OCI-LY1 (cell line): Measurements from ENCODE around the gene PCP4.

Experiments
- H2AFZ ChIP-seq: fragments of 200-600 bp; sonication (generic), shearing (Covaris generic); 2 replicates; pipeline ENCODE4 v1.6.0; 2014; ENCODE audit warnings: antibody characterized with exemption, mild to moderate bottlenecking, low read length
- H3F3A ChIP-seq: fragments of 200-600 bp; sonication (generic), shearing (Covaris generic); 2 replicates; pipeline ENCODE4 v1.6.0; 2014; ENCODE audit warnings: mild to moderate bottlenecking, antibody characterized with exemption, low read length, moderate library complexity; ENCODE audit not compliant: insufficient read depth
- H3K27ac ChIP-seq: fragments of 200-600 bp; sonication (generic); 2 replicates; pipeline ENCODE4 v1.5.1; 2014; ENCODE audit warnings: low read length, mixed run types, mild to moderate bottlenecking, low read depth; ENCODE audit not compliant: poor library complexity, severe bottlenecking
- H3K27me3 ChIP-seq: fragments of 200-600 bp; sonication (generic); 2 replicates; pipeline ENCODE4 v1.6.0; 2014; ENCODE audit warnings: antibody characterized with exemption, mild to moderate bottlenecking, low read length, moderate library complexity; ENCODE audit not compliant: insufficient read depth
- H3K36me3 ChIP-seq: fragments of 200-600 bp; sonication (generic); 2 replicates; pipeline ENCODE4 v1.6.1; 2014; ENCODE audit warnings: mild to moderate bottlenecking, antibody characterized with exemption, low read length, moderate library complexity, mixed read lengths; ENCODE audit not compliant: insufficient read depth
- H3K4me1 ChIP-seq: fragments of 200-600 bp; sonication (generic); 2 replicates; pipeline ENCODE4 v1.5.1; 2014; ENCODE audit warnings: mild to moderate bottlenecking, low read length, moderate library complexity; ENCODE audit not compliant: insufficient read depth, severe bottlenecking
- H3K4me2 ChIP-seq: fragments of 200-600 bp; sonication (generic), shearing (Covaris generic); 2 replicates; pipeline ENCODE4 v1.6.1; 2014; ENCODE audit warnings: low read length
- H3K4me3 ChIP-seq: fragments of 200-600 bp; sonication (generic); 2 replicates; pipeline ENCODE4 v1.5.1; 2014; ENCODE audit warnings: low read length, low read depth, mild to moderate bottlenecking, mixed read lengths; ENCODE audit not compliant: poor library complexity, severe bottlenecking
- H3K79me2 ChIP-seq: fragments of 200-600 bp; shearing (Covaris generic); 2 replicates; pipeline ENCODE4 v1.6.1; 2016; ENCODE audit warnings: mixed run types, low read length, mixed read lengths; ENCODE audit not compliant: insufficient read depth
- H3K9ac ChIP-seq: fragments of 200-600 bp; sonication (generic), shearing (Covaris generic); 2 replicates; pipeline ENCODE4 v1.6.1; 2014; ENCODE audit warnings: mild to moderate bottlenecking, low read length, mixed read lengths
- H3K9me2 ChIP-seq: fragments of 200-600 bp; sonication (generic), shearing (Covaris generic); 2 replicates; pipeline ENCODE4 v1.6.1; 2014; ENCODE audit warnings: low read depth, mild to moderate bottlenecking, low read length, mixed read lengths
- H3K9me3 ChIP-seq: fragments of 200-600 bp; shearing (Covaris generic); 2 replicates; pipeline ENCODE4 v1.6.1; 2014; ENCODE audit warnings: low read length, mixed read lengths
- H4K20me1 ChIP-seq: fragments of 200-600 bp; sonication (generic), shearing (Covaris generic); 2 replicates; pipeline ENCODE4 v1.6.0; 2016; ENCODE audit warnings: mild to moderate bottlenecking, low read length; ENCODE audit not compliant: insufficient read depth
- EZH2 ChIP-seq: fragments of 200-600 bp; sonication (generic), shearing (Covaris generic); IDR thresholded peaks from 2 replicates; pipeline ENCODE4 v1.8.0; 2017; ENCODE audit warnings: borderline replicate concordance, mixed run types, mild to moderate bottlenecking, antibody characterized with exemption, low read length, moderate library complexity, mixed read lengths
- TF ChIP-seq, protein P1 (sequence below): fragments of 200-600 bp; sonication (generic), shearing (Covaris generic); IDR thresholded peaks from 2 replicates; pipeline ENCODE4 v1.5.1; 2017; ENCODE audit warnings: mild to moderate bottlenecking, antibody characterized with exemption, low read length, moderate library complexity, mixed read lengths

Gene PCP4

DNA sequence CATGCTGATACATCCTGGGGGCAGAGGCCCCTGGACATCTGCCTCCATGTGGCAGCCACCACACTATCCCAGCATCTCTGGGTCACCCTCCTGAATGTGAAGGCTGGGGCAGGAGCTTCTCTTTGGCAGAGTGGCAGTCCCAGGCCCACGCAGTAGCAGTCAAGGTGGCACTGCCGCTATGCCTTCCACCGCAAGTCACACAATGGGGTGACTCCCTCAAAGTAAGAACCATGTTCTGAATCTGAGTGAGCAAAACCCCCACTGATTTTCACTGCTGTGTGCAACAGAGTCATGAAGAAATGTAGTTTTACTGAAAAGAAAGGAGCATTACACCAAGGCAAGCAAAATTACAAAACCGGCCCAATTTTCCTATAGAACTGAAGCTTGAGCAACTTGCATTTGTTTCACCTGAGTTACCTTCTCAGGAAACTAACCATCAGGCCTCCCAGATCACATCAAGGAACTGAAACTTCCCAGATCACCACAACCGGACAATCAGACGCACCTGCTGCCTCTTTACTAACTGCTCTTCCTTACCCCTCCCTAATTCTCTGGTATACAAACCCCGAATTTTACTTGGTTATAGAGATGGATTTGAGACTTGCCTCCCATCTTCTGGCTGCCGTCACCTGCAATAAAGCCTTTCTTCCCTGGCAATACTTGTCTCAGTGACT, 102.6 kb downstream of the PCP4 start:
- Histone ChIP-seq H2AFZ (no peak overlapping the region), H3K4me1 (no peaks in the 10 kb centered on the region), H3K36me3 (no peaks in the 10 kb centered on the region), H3K79me2 (no peaks in the 10 kb centered on the region), H3F3A (no peaks in the 10 kb centered on the region), H3K9me2 (no peaks in the 10 kb centered on the region), H3K9ac (no peak overlapping the region), H3K4me3 (no peak overlapping the region), H3K27me3 (no peaks in the 10 kb centered on the region), H3K4me2 (no peak overlapping the region), H3K9me3 (no peaks in the 10 kb centered on the region), H3K27ac (no peak overlapping the region), H4K20me1 (no peaks in the 10 kb centered on the region)
- TF ChIP-seq, protein P1, sequence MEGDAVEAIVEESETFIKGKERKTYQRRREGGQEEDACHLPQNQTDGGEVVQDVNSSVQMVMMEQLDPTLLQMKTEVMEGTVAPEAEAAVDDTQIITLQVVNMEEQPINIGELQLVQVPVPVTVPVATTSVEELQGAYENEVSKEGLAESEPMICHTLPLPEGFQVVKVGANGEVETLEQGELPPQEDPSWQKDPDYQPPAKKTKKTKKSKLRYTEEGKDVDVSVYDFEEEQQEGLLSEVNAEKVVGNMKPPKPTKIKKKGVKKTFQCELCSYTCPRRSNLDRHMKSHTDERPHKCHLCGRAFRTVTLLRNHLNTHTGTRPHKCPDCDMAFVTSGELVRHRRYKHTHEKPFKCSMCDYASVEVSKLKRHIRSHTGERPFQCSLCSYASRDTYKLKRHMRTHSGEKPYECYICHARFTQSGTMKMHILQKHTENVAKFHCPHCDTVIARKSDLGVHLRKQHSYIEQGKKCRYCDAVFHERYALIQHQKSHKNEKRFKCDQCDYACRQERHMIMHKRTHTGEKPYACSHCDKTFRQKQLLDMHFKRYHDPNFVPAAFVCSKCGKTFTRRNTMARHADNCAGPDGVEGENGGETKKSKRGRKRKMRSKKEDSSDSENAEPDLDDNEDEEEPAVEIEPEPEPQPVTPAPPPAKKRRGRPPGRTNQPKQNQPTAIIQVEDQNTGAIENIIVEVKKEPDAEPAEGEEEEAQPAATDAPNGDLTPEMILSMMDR: no peak
- TF ChIP-seq EZH2: no peak

DNA sequence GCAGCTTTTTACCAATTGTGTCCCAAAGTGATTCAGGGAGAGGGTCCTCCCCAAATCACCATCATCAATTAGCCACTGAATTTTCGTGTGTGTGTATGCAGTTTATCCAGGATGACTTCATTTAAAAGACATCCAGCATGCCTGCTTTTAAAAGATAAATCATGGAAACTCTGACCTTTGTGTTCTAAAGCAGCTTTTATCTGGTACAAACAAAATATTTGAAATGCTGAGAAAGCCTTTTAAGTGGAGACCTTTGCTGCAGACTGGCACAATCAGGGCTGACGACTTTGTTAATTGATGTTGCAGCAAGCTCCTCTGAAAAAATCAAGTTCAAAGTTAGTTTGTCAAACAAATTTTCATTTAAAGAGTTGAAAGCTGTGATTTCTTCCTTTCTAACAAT, 104.7 kb downstream of the PCP4 start:
- no peaks in the 10 kb centered on the region for H3F3A ChIP-seq
- no peak overlapping the region for H3K27ac ChIP-seq

DNA sequence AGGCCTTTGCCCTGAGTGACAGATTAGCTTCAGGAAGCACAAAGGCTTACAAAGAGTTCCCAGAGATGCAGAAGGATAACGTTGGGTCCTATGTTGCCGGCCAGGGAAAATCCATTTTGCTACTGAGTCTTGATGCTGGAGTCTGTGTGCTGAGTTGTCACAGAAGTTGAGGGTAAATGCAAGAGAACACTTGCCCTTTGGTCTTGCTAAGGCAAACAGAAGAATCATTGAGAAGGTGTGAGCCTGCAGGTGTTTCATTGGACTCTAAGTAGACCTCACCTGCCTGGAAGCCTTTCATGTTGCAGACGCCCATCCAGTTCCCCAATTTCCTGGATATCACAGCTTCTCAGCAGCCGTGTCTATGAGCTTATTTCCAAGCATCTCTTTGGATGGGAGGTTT, 105.2 kb downstream of the PCP4 start:
- Histone ChIP-seq H2AFZ (no peak overlapping the region), H4K20me1 (no peaks in the 10 kb centered on the region), H3K79me2 (no peaks in the 10 kb centered on the region), H3K4me1 (no peaks in the 10 kb centered on the region), H3K27ac (no peak overlapping the region), H3K4me3 (no peak overlapping the region), H3K9me2 (no peaks in the 10 kb centered on the region), H3K9ac (no peak overlapping the region), H3K4me2 (no peak overlapping the region), H3F3A (no peaks in the 10 kb centered on the region), H3K9me3 (no peaks in the 10 kb centered on the region), H3K36me3 (no peaks in the 10 kb centered on the region), H3K27me3 (no peaks in the 10 kb centered on the region)
- no peak for TF ChIP-seq EZH2
- TF ChIP-seq, protein P1: no peak

More for the DNA sequence above, 104.7 kb downstream of the PCP4 start:
- H3K4me3 ChIP-seq: no peak overlapping the region
- no peak overlapping the region for H3K4me2 ChIP-seq
- TF ChIP-seq EZH2: no peak
- TF ChIP-seq, protein P1: no peak
- no peaks in the 10 kb centered on the region for H4K20me1 ChIP-seq
- H3K9ac ChIP-seq: no peak overlapping the region
- no peaks in the 10 kb centered on the region for H3K4me1 ChIP-seq
- no peak overlapping the region for H2AFZ ChIP-seq
- H3K9me3 ChIP-seq: no peaks in the 10 kb centered on the region
- H3K9me2 ChIP-seq: no peaks in the 10 kb centered on the region
- no peaks in the 10 kb centered on the region for H3K27me3 ChIP-seq
- H3K79me2 ChIP-seq: no peaks in the 10 kb centered on the region
- H3K36me3 ChIP-seq: no peaks in the 10 kb centered on the region
